GM06990 (cell line): ENCODE measurements around the gene GLIS1.

ENCODE experiments used
- DNase-seq: peaks from one replicate; pipeline ENCODE4 v3.0.0-alpha.2; 2011; ENCODE audit not compliant: insufficient read length; ENCODE audit errors: extremely low read depth
- H3K27me3 ChIP-seq: replicated peaks from 2 replicates; pipeline ENCODE4 v1.6.0; 2011; ENCODE audit warnings: low read length; ENCODE audit not compliant: control insufficient read depth, insufficient read depth
- H3K36me3 ChIP-seq: 2 replicates; pipeline ENCODE4 v1.5.1; 2011; ENCODE audit warnings: low read length; ENCODE audit not compliant: control insufficient read depth, insufficient read depth
- H3K4me3 ChIP-seq: replicated peaks from 2 replicates; pipeline ENCODE4 v1.5.1; 2011; ENCODE audit warnings: low read depth, mild to moderate bottlenecking, control low read depth, low read length
- CTCF ChIP-seq: IDR thresholded peaks from 2 replicates; pipeline ENCODE4 v1.5.1; 2011; ENCODE audit warnings: low read length, control low read depth, mild to moderate bottlenecking, inconsistent platforms; ENCODE audit not compliant: insufficient read depth, poor library complexity, severe bottlenecking

Gene GLIS1

GRCh38 chr1:53482441-53483153 is 256.4 kb downstream of the GLIS1 start:
- no peak for TF ChIP-seq CTCF
- no peaks in the 10 kb centered on the region for H3K36me3 ChIP-seq
- no peaks in the 10 kb centered on the region; the same call in 1 of the 2 replicates for H3K27me3 ChIP-seq
- no peak for DNase-seq
- H3K4me3 ChIP-seq, result no peak overlapping the region

DNA sequence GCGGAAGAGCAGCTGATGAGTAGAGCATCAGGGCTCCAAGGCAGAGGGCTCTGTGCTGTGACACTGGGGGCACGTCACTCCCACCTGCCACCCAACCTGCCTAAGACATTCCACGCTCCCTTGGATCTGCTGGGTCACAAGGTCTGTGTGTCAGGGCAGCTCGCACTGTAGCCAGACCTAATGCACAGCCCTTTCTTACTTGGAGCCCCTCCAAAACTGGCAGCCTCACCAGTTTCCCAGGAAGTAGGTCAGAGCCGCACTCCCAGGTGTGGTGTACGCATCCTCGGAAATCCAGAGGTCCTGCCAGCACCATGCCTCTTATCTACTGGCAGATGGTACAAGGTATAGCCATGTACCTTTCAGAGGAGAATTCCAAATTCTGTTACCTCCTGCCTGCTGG is 257.5 kb downstream of the GLIS1 start:
- no peak overlapping the region for H3K4me3 ChIP-seq
- no peak for TF ChIP-seq CTCF

DNA sequence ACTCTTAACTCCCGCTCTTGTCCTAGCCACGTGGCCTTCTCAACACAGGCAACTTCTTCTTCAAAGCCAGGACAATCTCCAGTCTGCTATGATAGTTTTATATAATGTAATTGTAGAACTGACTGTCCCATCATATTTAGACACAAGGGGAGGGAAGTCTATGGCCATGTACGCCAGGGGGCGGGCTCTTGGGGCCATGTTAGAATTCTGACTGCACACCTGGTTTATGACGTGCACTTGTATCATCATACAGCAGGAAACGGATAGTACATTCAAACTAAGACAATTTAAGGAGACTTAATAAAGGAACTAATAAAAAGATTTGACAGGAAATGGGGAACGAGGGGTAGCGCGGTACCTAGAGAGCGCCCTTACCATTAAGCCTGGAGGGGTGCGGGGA is 258.3 kb downstream of the GLIS1 start:
- Histone ChIP-seq H3K36me3 (no peaks in the 10 kb centered on the region), H3K27me3 (no peaks in the 10 kb centered on the region; the same call in 1 of the 2 replicates), H3K4me3 (no peak overlapping the region)
- TF ChIP-seq CTCF, result peak; percentile 5
- DNase-seq, result no peak

More for the DNA sequence above, 257.5 kb downstream of the GLIS1 start:
- no peak for DNase-seq
- no peaks in the 10 kb centered on the region; the same call in 1 of the 2 replicates for H3K27me3 ChIP-seq
- H3K36me3 ChIP-seq, result no peaks in the 10 kb centered on the region

- Histone ChIP-seq H3K27me3 (no peaks in the 10 kb centered on the region; the same call in none of the 2 replicates), H3K4me3 (no peak overlapping the region), H3K36me3 (no peaks in the 10 kb centered on the region)
- no peak for DNase-seq
- TF ChIP-seq CTCF, result no peak
Observed at GRCh38 chr1:53478502-53478818, 260.5 kb downstream of the GLIS1 start.

DNA sequence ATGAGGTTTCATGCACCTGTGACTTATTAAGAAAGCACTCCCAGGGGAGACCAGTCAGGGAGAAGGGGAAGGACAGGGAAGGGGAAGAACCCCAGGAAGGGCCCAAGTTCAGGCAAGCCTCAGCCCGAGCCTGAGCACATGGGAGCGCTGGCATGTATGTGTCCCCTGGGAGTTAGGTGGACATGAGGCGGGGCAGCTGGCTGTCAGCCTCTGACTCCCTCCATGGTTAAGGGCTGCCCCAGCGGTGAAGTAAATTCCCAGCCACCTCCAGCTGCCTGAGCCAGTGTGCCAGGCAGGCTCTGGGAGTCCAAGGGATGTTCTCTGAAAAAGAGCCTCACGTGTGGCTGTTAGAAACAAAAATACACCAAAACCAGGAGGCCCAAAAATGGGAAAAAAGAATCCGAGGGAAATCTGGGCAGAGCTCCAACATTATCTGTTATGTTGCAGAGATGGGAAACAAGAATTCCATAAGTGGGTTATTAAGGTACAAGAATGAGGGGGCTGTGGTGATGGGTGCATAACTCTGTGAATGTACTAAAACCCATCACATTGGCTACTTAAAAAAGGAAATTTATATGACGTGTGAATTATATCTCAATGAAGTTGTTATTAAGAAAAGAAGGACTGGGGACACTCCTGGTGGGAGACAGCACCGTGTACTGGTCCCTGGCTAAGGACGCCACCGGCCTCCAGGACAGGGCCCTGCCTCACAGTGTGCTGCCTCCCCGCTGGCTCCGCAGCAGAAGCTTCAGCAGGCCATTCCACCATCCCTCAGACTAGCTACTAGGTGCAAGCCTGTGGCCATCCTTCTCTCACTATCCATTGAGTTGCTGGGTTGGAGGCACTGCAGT is 261.1 kb downstream of the GLIS1 start:
- DNase-seq, result no peak
- no peaks in the 10 kb centered on the region; the same call in none of the 2 replicates for H3K27me3 ChIP-seq
- TF ChIP-seq CTCF, result no peak

More for the DNA sequence above, 261.1 kb downstream of the GLIS1 start:
- H3K36me3 ChIP-seq, result no peaks in the 10 kb centered on the region
- H3K4me3 ChIP-seq, result no peak overlapping the region
